ENCODE data around the gene USP44.

DNA sequence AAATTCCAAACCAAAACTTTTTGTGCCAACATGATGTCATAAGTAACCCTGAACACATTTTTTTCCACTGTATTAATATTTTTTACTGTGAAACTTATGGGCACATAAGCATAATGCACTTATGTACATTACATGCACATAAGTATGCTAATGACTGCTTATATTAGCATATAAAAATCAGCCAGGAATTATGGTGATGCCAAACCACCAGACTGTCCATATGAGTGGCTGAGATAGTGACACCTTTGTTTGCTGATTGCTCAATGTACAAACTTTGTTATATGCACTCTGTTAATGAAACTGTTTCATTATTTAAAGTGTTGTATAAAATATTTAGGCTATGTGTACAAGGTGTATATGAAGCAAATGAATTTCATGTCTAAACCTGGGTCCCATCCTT, 32.3 kb downstream of the USP44 start:
- TF ChIP-seq POLR2A (IDR thresholded peaks at IDR 0.05): no peak
- TF ChIP-seq, protein P1, sequence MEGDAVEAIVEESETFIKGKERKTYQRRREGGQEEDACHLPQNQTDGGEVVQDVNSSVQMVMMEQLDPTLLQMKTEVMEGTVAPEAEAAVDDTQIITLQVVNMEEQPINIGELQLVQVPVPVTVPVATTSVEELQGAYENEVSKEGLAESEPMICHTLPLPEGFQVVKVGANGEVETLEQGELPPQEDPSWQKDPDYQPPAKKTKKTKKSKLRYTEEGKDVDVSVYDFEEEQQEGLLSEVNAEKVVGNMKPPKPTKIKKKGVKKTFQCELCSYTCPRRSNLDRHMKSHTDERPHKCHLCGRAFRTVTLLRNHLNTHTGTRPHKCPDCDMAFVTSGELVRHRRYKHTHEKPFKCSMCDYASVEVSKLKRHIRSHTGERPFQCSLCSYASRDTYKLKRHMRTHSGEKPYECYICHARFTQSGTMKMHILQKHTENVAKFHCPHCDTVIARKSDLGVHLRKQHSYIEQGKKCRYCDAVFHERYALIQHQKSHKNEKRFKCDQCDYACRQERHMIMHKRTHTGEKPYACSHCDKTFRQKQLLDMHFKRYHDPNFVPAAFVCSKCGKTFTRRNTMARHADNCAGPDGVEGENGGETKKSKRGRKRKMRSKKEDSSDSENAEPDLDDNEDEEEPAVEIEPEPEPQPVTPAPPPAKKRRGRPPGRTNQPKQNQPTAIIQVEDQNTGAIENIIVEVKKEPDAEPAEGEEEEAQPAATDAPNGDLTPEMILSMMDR (IDR thresholded peaks at IDR 0.05): no peak
